H9 (cell line): ENCODE results near the gene PPARGC1A. TPM values are rescaled to one million over a fixed set of nuclear protein-coding genes. Genes with fewer than 3 reads are reported as not detected.

Source experiments
- DNase-seq: peaks from one replicate; pipeline ENCODE4 v3.0.0-alpha.2; 2017
- H2AFZ ChIP-seq: one replicate; pipeline ENCODE4 v1.6.1; 2013; ENCODE audit warnings: mild to moderate bottlenecking, low read length, control low read depth, moderate library complexity
- H2AK5ac ChIP-seq: 2 replicates; pipeline ENCODE4 v1.6.1; 2013; ENCODE audit warnings: low read length, control low read depth, mixed read lengths; ENCODE audit not compliant: insufficient read length
- H2BK120ac ChIP-seq: one replicate; pipeline ENCODE4 v1.6.1; 2013; ENCODE audit warnings: low read depth, mild to moderate bottlenecking, low read length, control low read depth, inconsistent platforms; ENCODE audit not compliant: poor library complexity, severe bottlenecking
- H2BK12ac ChIP-seq: 2 replicates; pipeline ENCODE4 v1.6.1; 2013; ENCODE audit warnings: low read length, control low read depth, mixed read lengths, low read depth; ENCODE audit not compliant: insufficient read length
- H2BK15ac ChIP-seq: 2 replicates; pipeline ENCODE4 v1.6.1; 2013; ENCODE audit warnings: low read depth, low read length, control low read depth
- H2BK20ac ChIP-seq: one replicate; pipeline ENCODE4 v1.6.1; 2013; ENCODE audit warnings: low read depth, mild to moderate bottlenecking, low read length, control low read depth, inconsistent platforms; ENCODE audit not compliant: poor library complexity, severe bottlenecking
- H2BK5ac ChIP-seq: 2 replicates; pipeline ENCODE4 v1.6.1; 2013; ENCODE audit warnings: low read length, control low read depth, mixed read lengths; ENCODE audit not compliant: insufficient read length
- H3K14ac ChIP-seq: 2 replicates; pipeline ENCODE4 v1.6.1; 2013; ENCODE audit warnings: low read length, control low read depth; ENCODE audit not compliant: insufficient read depth
- H3K18ac ChIP-seq: 2 replicates; pipeline ENCODE4 v1.6.1; 2013; ENCODE audit warnings: low read depth, mild to moderate bottlenecking, mixed read lengths, low read length, control low read depth; ENCODE audit not compliant: insufficient read length
- H3K23ac ChIP-seq: 2 replicates; pipeline ENCODE4 v1.6.1; 2013; ENCODE audit warnings: low read length, control low read depth, mixed read lengths, low read depth; ENCODE audit not compliant: insufficient read length
- H3K23me2 ChIP-seq: 2 replicates; pipeline ENCODE4 v1.6.1; 2013; ENCODE audit warnings: low read depth, mild to moderate bottlenecking, mixed read lengths, low read length, control low read depth; ENCODE audit not compliant: insufficient read length, poor library complexity, severe bottlenecking
- H3K27ac ChIP-seq: 2 replicates; pipeline ENCODE4 v1.5.1; 2013; ENCODE audit warnings: low read length, control low read depth, mixed read lengths, low read depth; ENCODE audit not compliant: insufficient read length
- H3K27me3 ChIP-seq: 2 replicates; pipeline ENCODE4 v1.6.1; 2013; ENCODE audit warnings: low read length, control low read depth, inconsistent platforms; ENCODE audit not compliant: insufficient read depth
- H3K4ac ChIP-seq: 2 replicates; pipeline ENCODE4 v1.6.1; 2013; ENCODE audit warnings: low read depth, mild to moderate bottlenecking, control low read depth, inconsistent platforms, low read length, moderate library complexity
- H3K4me1 ChIP-seq: 2 replicates; pipeline ENCODE4 v1.6.1; 2013; ENCODE audit warnings: low read length, control low read depth, inconsistent platforms; ENCODE audit not compliant: insufficient read depth
- H3K4me2 ChIP-seq: 2 replicates; pipeline ENCODE4 v1.6.1; 2013; ENCODE audit warnings: low read length, control low read depth, mixed read lengths; ENCODE audit not compliant: insufficient read length, insufficient read depth
- H3K56ac ChIP-seq: 2 replicates; pipeline ENCODE4 v1.6.1; 2013; ENCODE audit warnings: low read depth, mild to moderate bottlenecking, mixed read lengths, low read length, control low read depth; ENCODE audit not compliant: insufficient read length
- H3K79me1 ChIP-seq: 2 replicates; pipeline ENCODE4 v1.6.1; 2013; ENCODE audit warnings: low read depth, mild to moderate bottlenecking, moderate library complexity, low read length, control low read depth, inconsistent platforms; ENCODE audit not compliant: insufficient read depth, poor library complexity, severe bottlenecking
- H3K79me2 ChIP-seq: 2 replicates; pipeline ENCODE4 v1.6.1; 2013; ENCODE audit warnings: low read length, control low read depth, inconsistent platforms; ENCODE audit not compliant: insufficient read depth
- H3K9ac ChIP-seq: 2 replicates; pipeline ENCODE4 v1.6.1; 2013; ENCODE audit warnings: low read length, control low read depth, mixed read lengths; ENCODE audit not compliant: insufficient read length; ENCODE audit errors: extremely low read depth
- H3K9me3 ChIP-seq: one replicate; pipeline ENCODE4 v1.6.1; 2013; ENCODE audit warnings: low read depth, low read length, inconsistent platforms; ENCODE audit not compliant: control insufficient read depth
- H3T11ph ChIP-seq: one replicate; pipeline ENCODE4 v1.6.1; 2013; ENCODE audit warnings: mild to moderate bottlenecking, low read length, control low read depth, inconsistent platforms
- H4K20me1 ChIP-seq: one replicate; pipeline ENCODE4 v1.6.1; 2013; ENCODE audit not compliant: control insufficient read depth, insufficient read length, insufficient read depth
- H4K5ac ChIP-seq: 2 replicates; pipeline ENCODE4 v1.6.1; 2013; ENCODE audit warnings: low read depth, mild to moderate bottlenecking, mixed read lengths, low read length, control low read depth; ENCODE audit not compliant: insufficient read length
- H4K8ac ChIP-seq: replicated peaks from 2 replicates; pipeline ENCODE4 v1.6.1; 2013; ENCODE audit warnings: low read length, control low read depth, mixed read lengths, low read depth; ENCODE audit not compliant: insufficient read length
- H4K91ac ChIP-seq: 2 replicates; pipeline ENCODE4 v1.6.1; 2013; ENCODE audit warnings: low read depth, mild to moderate bottlenecking, moderate library complexity, mixed read lengths, low read length, control low read depth; ENCODE audit not compliant: insufficient read length
- H3K27ac Mint-ChIP-seq, 3 experiments: 2 replicates in 2 of 3; 3 replicates in 1 of 3; pipeline ENCODE4 v1.8.0; 2020 to 2021; ENCODE audit warnings: mixed read lengths in 3 of 3, mild to moderate bottlenecking in 1 of 3, moderate library complexity in 1 of 3
- H3K27me3 Mint-ChIP-seq: 2 replicates; pipeline ENCODE4 v1.8.0; 2021; ENCODE audit warnings: low read depth, mild to moderate bottlenecking, moderate library complexity, mixed read lengths
- H3K36me3 Mint-ChIP-seq, 3 experiments: 2 replicates in 2 of 3; 3 replicates in 1 of 3; pipeline ENCODE4 v1.8.0; 2020 to 2021; ENCODE audit warnings: low read depth in 3 of 3, mixed read lengths in 3 of 3; ENCODE audit not compliant: insufficient read depth in 1 of 3
- H3K4me1 Mint-ChIP-seq, 2 experiments: 2 replicates each; pipeline ENCODE4 v1.8.0; 2020; ENCODE audit warnings: mixed read lengths in 2 of 2
- H3K4me3 Mint-ChIP-seq, 2 experiments: 2 replicates in 1 of 2; 3 replicates in 1 of 2; pipeline ENCODE4 v1.8.0; 2020 to 2021; ENCODE audit warnings: mild to moderate bottlenecking in 2 of 2, mixed read lengths in 2 of 2, moderate library complexity in 1 of 2
- H3K9me3 Mint-ChIP-seq, 2 experiments: 2 replicates in 1 of 2; 3 replicates in 1 of 2; pipeline ENCODE4 v1.8.0; 2020; ENCODE audit warnings: mild to moderate bottlenecking in 2 of 2, mixed read lengths in 2 of 2, moderate library complexity in 1 of 2
- CTCF ChIP-seq: fragments of 200-600 bp; sonication (generic); conservative IDR thresholded peaks from 3 replicates; pipeline ENCODE4 v1.8.0; 2021; ENCODE audit warnings: antibody characterized with exemption, mild to moderate bottlenecking
- total RNA-seq: library from RNA; stranded (reverse); gene quantifications from 2 replicates; pipeline ENCODE4 v1.2.1, GENCODE V29; 2021

Gene PPARGC1A
- total RNA-seq, 1 experiment from 2014 or later: 1.7 TPM

- DNase-seq: no peak
Measured at GRCh38 chr4:23884261-23884660, 5.6 kb downstream of the PPARGC1A start.

More at GRCh38 chr4:23884261-23884660, 5.6 kb downstream of the PPARGC1A start:
- H2BK15ac ChIP-seq: no peak overlapping the region
- H3K9me3 ChIP-seq: no peaks in the 10 kb centered on the region
- H3K27me3 ChIP-seq: no peaks in the 10 kb centered on the region; the same call in 1 of the 2 replicates
- no peaks in the 10 kb centered on the region for H3K79me2 ChIP-seq
- H2BK120ac ChIP-seq: no peak overlapping the region
- H3K4me1 ChIP-seq: peaks cover 25% of the 10 kb centered on the region
- H3K36me3 Mint-ChIP-seq: no peaks in the 10 kb centered on the region
- H2BK20ac ChIP-seq: no peak overlapping the region
- no peak overlapping the region for H2BK12ac ChIP-seq
- no peak overlapping the region for H3K9ac ChIP-seq
- H2BK5ac ChIP-seq: no peak overlapping the region
- no peak overlapping the region for H3K27ac Mint-ChIP-seq
- H4K5ac ChIP-seq: no peak overlapping the region
- H4K91ac ChIP-seq: no peak overlapping the region
- no peaks in the 10 kb centered on the region for H3K23me2 ChIP-seq
- H3K27ac ChIP-seq: no peak overlapping the region
- H3K14ac ChIP-seq: no peak overlapping the region
- no peak overlapping the region for H3K56ac ChIP-seq
- H3K9me3 Mint-ChIP-seq: no peaks in the 10 kb centered on the region
- no peak overlapping the region for H2AFZ ChIP-seq
- H3K4me1 Mint-ChIP-seq: peaks cover 57 to 66% of the 10 kb centered on the region in 2 experiments
- H2AK5ac ChIP-seq: no peak overlapping the region
- no peak overlapping the region for H3K23ac ChIP-seq
- no peak for TF ChIP-seq CTCF
- no peaks in the 10 kb centered on the region for H3K79me1 ChIP-seq
- H3T11ph ChIP-seq: no peak overlapping the region
- peaks cover 22% of the 10 kb centered on the region for H3K27me3 Mint-ChIP-seq
- no peak overlapping the region for H3K4ac ChIP-seq
- H4K8ac ChIP-seq: no peak overlapping the region
- no peak overlapping the region for H3K4me2 ChIP-seq
- no peaks in the 10 kb centered on the region for H4K20me1 ChIP-seq
- no peak overlapping the region for H3K18ac ChIP-seq
- H3K4me3 Mint-ChIP-seq: no peak overlapping the region
